ENCODE data around the gene PKD2. TPM values are rescaled to one million over a fixed set of nuclear protein-coding genes. Genes with fewer than 3 reads are reported as not detected.
"Not testable (repeated sequence)": the region's sequence is repeated elsewhere in the genome, so short reads cannot be mapped to it uniquely, and the experiment has no call there.

PKD2 gene
- total RNA-seq, 2 experiments from 2014 or later = 6.3 to 7.6 TPM

DNA sequence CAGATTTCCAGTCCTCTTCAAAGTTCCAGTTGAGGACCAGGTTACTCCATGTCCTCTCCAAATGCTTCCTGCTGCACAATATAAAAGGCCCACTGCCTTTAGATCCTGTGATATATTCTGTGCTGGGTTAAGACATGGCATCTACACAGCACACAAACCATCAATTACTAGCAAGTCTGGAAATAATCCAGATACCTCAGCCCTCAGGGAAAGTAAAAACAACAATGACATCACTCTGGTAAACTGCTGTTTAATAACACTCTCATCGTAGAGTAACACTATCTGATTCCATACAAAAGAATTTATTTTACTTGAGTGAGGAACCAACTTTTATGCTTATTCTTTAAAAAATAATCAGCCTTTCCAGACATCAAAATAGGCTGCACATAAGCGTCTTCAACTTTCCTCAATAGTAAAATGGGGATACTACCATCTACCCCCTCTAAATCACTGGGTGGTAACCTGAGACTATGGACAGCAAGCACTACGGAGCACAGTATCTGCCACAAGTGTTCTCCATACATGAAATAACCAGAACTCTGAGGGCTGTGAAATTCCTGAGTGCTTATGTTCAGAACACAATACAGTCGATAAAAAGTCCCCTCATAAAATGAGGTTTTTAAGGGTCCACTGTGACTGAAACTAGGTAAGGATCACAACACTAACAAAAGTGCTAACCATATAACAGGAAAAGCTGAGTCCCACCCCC is 97.6 kb downstream of the PKD2 start:
- CTCF ChIA-PET = interaction anchor here (0.6 kb wide), 1 partner anchor 110 kb away, joined by 3 read pairs; no protein-coding TSS in a partner anchor
- POLR2A ChIA-PET = no interaction called here

DNA sequence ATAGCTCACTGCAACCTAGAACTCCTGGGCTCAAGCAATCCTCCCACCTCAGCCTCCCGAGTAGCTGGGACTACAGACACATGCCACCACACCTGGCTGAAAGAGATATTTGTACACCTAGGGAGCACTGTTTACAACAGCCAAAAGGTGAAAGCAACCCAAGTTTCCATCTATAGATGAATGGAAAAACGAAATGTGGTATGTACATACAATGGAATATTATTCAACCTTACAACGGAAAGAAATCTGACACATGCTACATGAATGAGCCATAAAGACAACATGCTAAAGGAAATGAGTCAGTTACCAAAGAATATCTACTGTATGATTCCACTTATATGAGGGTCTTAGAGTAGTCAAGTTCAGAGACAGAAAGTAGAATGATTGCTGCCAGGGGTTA is 98.8 kb downstream of the PKD2 start:
- POLR2A ChIA-PET = no interaction called here
- CTCF ChIA-PET = no interaction called here

GRCh38 chr4:88107406-88108107 is 100.1 kb downstream of the PKD2 start:
- CTCF ChIA-PET = no interaction called here
- POLR2A ChIA-PET = no interaction called here

DNA sequence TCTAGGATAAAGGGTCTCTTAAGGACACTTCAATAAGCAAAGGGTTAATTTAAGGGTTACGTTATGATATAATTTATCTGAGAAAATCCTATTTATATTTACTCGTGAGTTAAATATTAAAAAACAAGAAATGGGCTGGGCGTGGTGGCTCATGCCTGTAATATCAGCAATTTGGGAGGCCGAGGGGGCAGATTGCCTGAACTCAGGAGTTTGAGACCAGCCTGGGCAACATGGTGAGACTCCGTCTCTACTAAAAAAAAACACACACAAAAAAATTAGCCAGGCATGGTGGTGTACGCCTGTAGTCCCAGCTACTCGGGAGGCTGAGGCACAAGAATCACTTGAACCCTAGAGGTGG is 100.7 kb downstream of the PKD2 start:
- CTCF ChIA-PET = interaction anchor here (0.7 kb wide), 1 partner anchor 385 kb away, joined by 3 read pairs; no protein-coding TSS in a partner anchor
- POLR2A ChIA-PET = not testable (repeated sequence)

DNA sequence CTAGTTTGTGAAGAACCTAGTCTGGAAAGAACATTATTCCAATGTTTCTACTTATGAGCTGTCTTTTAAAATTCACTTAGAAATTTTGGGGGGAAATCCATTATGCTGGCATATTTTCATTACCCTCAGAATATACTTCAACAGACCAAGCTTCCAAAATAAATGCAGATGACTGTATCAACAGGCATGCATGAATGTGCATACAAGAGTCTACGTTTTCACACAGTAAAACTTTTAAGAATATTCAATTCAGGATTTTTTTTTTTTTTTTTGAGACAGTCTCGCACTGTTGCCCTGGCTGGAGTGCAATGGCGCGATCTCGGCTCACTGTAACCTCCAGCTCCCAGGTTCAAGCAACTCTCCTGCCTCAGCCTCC is 101.3 kb downstream of the PKD2 start:
- CTCF ChIA-PET = interaction anchor here (0.7 kb wide), 1 partner anchor 386 kb away, joined by 3 read pairs; no protein-coding TSS in a partner anchor
- POLR2A ChIA-PET = no interaction called here

- ChIA-PET CTCF (no interaction called here), POLR2A (no interaction called here)
These were observed 101.9 kb downstream of the PKD2 start for GRCh38 chr4:88109123-88109881.

DNA sequence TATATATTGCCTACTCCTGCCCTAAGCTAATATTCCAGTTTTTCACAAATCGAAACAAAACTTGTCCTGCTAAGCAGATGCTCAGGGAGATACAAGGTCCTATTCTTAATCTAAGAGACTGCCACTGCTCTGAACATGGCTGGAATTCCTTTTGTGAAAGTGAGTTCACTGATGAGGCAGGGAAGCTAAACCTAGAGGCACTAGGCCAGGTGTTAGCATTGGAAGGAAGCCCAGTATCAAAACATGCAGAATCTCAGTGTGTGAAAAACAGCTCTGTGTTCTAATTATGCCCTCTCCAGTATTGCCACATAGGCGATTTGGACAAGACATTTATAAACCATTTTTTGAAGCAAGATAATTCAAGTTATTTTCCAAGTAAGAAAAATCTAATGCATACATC is 103.4 kb downstream of the PKD2 start:
- CTCF ChIA-PET = no interaction called here
- POLR2A ChIA-PET = no interaction called here

DNA sequence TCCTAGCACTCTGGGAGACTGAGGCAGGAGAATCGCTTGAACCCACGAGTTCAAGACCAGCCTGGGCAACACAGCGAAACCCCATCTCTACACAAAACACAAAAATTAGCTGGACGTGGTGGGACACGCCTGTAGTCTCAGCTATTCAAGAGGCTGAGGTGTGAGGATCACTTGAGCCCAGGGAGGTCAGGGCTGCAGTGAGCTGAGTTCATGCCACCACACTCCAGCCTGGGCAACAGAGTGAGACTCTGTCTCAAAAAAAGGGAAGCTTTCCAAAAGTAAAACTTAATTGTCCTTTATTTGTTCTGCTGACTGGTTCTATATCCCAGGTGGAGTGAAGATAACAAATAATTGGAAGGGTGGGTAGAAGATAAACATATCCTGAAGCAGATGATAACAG is 105.4 kb downstream of the PKD2 start:
- ChIA-PET CTCF (no interaction called here), POLR2A (interaction anchor here (0.6 kb wide), 1 partner anchor 892 kb away, joined by 8 read pairs; no protein-coding TSS in a partner anchor)

DNA sequence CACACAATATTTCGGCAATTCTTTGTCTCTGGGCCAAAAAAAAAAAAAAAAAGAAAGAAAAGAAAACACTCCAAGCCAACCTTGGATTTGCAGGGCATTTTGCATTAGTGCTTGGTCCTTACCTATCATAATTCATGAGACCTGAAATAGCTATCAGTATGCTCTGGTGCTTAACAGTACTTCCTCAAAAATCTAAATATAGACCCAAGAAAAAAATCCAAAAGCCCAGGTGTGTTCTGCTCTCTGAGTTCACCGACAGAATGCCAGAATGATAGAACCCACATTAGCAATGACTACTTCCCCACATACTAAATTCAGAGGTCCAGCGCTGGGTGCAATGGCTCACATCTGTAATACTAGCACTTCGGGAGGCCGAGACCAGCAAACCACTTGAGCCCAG is 108.2 kb downstream of the PKD2 start:
- POLR2A ChIA-PET = no interaction called here
- CTCF ChIA-PET = no interaction called here

- ChIA-PET POLR2A (no interaction called here), CTCF (no interaction called here)
These were observed 112.5 kb downstream of the PKD2 start for GRCh38 chr4:88119943-88120342.

DNA sequence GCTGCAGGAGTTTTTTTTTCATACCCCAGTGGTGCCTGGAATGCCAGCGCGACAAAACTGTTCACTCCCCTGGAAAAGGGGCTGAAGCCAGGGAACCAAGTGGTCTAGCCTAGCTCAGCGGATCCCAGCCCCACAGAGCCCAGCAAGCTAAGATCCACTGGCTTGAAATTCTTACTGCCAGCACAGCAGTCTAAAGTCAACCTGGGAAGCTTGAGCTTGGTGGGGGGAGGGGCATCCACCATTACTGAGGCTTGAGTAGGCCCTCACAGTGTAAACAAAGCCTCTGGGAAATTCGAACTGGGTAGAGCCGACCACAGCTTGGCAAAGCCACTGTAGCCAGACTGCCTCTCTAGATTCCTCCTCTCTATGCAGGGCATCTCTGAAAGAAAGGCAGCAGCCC is 114.8 kb downstream of the PKD2 start:
- POLR2A ChIA-PET = not testable (repeated sequence)
- CTCF ChIA-PET = interaction anchor here (0.6 kb wide), 1 partner anchor 92 kb away, joined by 3 read pairs; no protein-coding TSS in a partner anchor

Other genes with a start within 250 kb of the PKD2 start
- not detected for gene IBSP, start 208.1 kb upstream of the PKD2 start, total RNA-seq
- gene MEPE, start 174.7 kb upstream of the PKD2 start, total RNA-seq = not detected
- not detected for gene SPP1, start 31.9 kb upstream of the PKD2 start, total RNA-seq
- gene ABCG2, start 151.0 kb downstream of the PKD2 start, total RNA-seq = 1 to 10 TPM in 1 of 2 experiments, under 1 TPM in 1; 0.76 to 1.1 TPM

All from activated CD8-positive, alpha-beta memory T cell treated with anti-CD3 and anti-CD28 coated beads for 36 hours (primary cell).